H9 (cell line): ENCODE data around the gene MIPOL1. TPM values are rescaled to one million over a fixed set of nuclear protein-coding genes. Genes with fewer than 3 reads are reported as not detected.

Experiments
- DNase-seq: peaks from one replicate; pipeline ENCODE4 v3.0.0-alpha.2; 2017
- H2AFZ ChIP-seq: one replicate; pipeline ENCODE4 v1.6.1; 2013; ENCODE audit warnings: mild to moderate bottlenecking, low read length, control low read depth, moderate library complexity
- H2AK5ac ChIP-seq: 2 replicates; pipeline ENCODE4 v1.6.1; 2013; ENCODE audit warnings: low read length, control low read depth, mixed read lengths; ENCODE audit not compliant: insufficient read length
- H2BK120ac ChIP-seq: one replicate; pipeline ENCODE4 v1.6.1; 2013; ENCODE audit warnings: low read depth, mild to moderate bottlenecking, low read length, control low read depth, inconsistent platforms; ENCODE audit not compliant: poor library complexity, severe bottlenecking
- H2BK12ac ChIP-seq: 2 replicates; pipeline ENCODE4 v1.6.1; 2013; ENCODE audit warnings: low read length, control low read depth, mixed read lengths, low read depth; ENCODE audit not compliant: insufficient read length
- H2BK15ac ChIP-seq: 2 replicates; pipeline ENCODE4 v1.6.1; 2013; ENCODE audit warnings: low read depth, low read length, control low read depth
- H2BK20ac ChIP-seq: one replicate; pipeline ENCODE4 v1.6.1; 2013; ENCODE audit warnings: low read depth, mild to moderate bottlenecking, low read length, control low read depth, inconsistent platforms; ENCODE audit not compliant: poor library complexity, severe bottlenecking
- H2BK5ac ChIP-seq: 2 replicates; pipeline ENCODE4 v1.6.1; 2013; ENCODE audit warnings: low read length, control low read depth, mixed read lengths; ENCODE audit not compliant: insufficient read length
- H3K14ac ChIP-seq: 2 replicates; pipeline ENCODE4 v1.6.1; 2013; ENCODE audit warnings: low read length, control low read depth; ENCODE audit not compliant: insufficient read depth
- H3K18ac ChIP-seq: 2 replicates; pipeline ENCODE4 v1.6.1; 2013; ENCODE audit warnings: low read depth, mild to moderate bottlenecking, mixed read lengths, low read length, control low read depth; ENCODE audit not compliant: insufficient read length
- H3K23ac ChIP-seq: 2 replicates; pipeline ENCODE4 v1.6.1; 2013; ENCODE audit warnings: low read length, control low read depth, mixed read lengths, low read depth; ENCODE audit not compliant: insufficient read length
- H3K23me2 ChIP-seq: 2 replicates; pipeline ENCODE4 v1.6.1; 2013; ENCODE audit warnings: low read depth, mild to moderate bottlenecking, mixed read lengths, low read length, control low read depth; ENCODE audit not compliant: insufficient read length, poor library complexity, severe bottlenecking
- H3K27ac ChIP-seq: 2 replicates; pipeline ENCODE4 v1.5.1; 2013; ENCODE audit warnings: low read length, control low read depth, mixed read lengths, low read depth; ENCODE audit not compliant: insufficient read length
- H3K27me3 ChIP-seq: 2 replicates; pipeline ENCODE4 v1.6.1; 2013; ENCODE audit warnings: low read length, control low read depth, inconsistent platforms; ENCODE audit not compliant: insufficient read depth
- H3K4ac ChIP-seq: 2 replicates; pipeline ENCODE4 v1.6.1; 2013; ENCODE audit warnings: low read depth, mild to moderate bottlenecking, control low read depth, inconsistent platforms, low read length, moderate library complexity
- H3K4me1 ChIP-seq: 2 replicates; pipeline ENCODE4 v1.6.1; 2013; ENCODE audit warnings: low read length, control low read depth, inconsistent platforms; ENCODE audit not compliant: insufficient read depth
- H3K4me2 ChIP-seq: 2 replicates; pipeline ENCODE4 v1.6.1; 2013; ENCODE audit warnings: low read length, control low read depth, mixed read lengths; ENCODE audit not compliant: insufficient read length, insufficient read depth
- H3K56ac ChIP-seq: 2 replicates; pipeline ENCODE4 v1.6.1; 2013; ENCODE audit warnings: low read depth, mild to moderate bottlenecking, mixed read lengths, low read length, control low read depth; ENCODE audit not compliant: insufficient read length
- H3K79me1 ChIP-seq: 2 replicates; pipeline ENCODE4 v1.6.1; 2013; ENCODE audit warnings: low read depth, mild to moderate bottlenecking, moderate library complexity, low read length, control low read depth, inconsistent platforms; ENCODE audit not compliant: insufficient read depth, poor library complexity, severe bottlenecking
- H3K79me2 ChIP-seq: 2 replicates; pipeline ENCODE4 v1.6.1; 2013; ENCODE audit warnings: low read length, control low read depth, inconsistent platforms; ENCODE audit not compliant: insufficient read depth
- H3K9ac ChIP-seq: 2 replicates; pipeline ENCODE4 v1.6.1; 2013; ENCODE audit warnings: low read length, control low read depth, mixed read lengths; ENCODE audit not compliant: insufficient read length; ENCODE audit errors: extremely low read depth
- H3K9me3 ChIP-seq: one replicate; pipeline ENCODE4 v1.6.1; 2013; ENCODE audit warnings: low read depth, low read length, inconsistent platforms; ENCODE audit not compliant: control insufficient read depth
- H3T11ph ChIP-seq: one replicate; pipeline ENCODE4 v1.6.1; 2013; ENCODE audit warnings: mild to moderate bottlenecking, low read length, control low read depth, inconsistent platforms
- H4K20me1 ChIP-seq: one replicate; pipeline ENCODE4 v1.6.1; 2013; ENCODE audit not compliant: control insufficient read depth, insufficient read length, insufficient read depth
- H4K5ac ChIP-seq: 2 replicates; pipeline ENCODE4 v1.6.1; 2013; ENCODE audit warnings: low read depth, mild to moderate bottlenecking, mixed read lengths, low read length, control low read depth; ENCODE audit not compliant: insufficient read length
- H4K8ac ChIP-seq: replicated peaks from 2 replicates; pipeline ENCODE4 v1.6.1; 2013; ENCODE audit warnings: low read length, control low read depth, mixed read lengths, low read depth; ENCODE audit not compliant: insufficient read length
- H4K91ac ChIP-seq: 2 replicates; pipeline ENCODE4 v1.6.1; 2013; ENCODE audit warnings: low read depth, mild to moderate bottlenecking, moderate library complexity, mixed read lengths, low read length, control low read depth; ENCODE audit not compliant: insufficient read length
- H3K27ac Mint-ChIP-seq, 3 experiments: 2 replicates in 2 of 3; 3 replicates in 1 of 3; pipeline ENCODE4 v1.8.0; 2020 to 2021; ENCODE audit warnings: mixed read lengths in 3 of 3, mild to moderate bottlenecking in 1 of 3, moderate library complexity in 1 of 3
- H3K27me3 Mint-ChIP-seq: 2 replicates; pipeline ENCODE4 v1.8.0; 2021; ENCODE audit warnings: low read depth, mild to moderate bottlenecking, moderate library complexity, mixed read lengths
- H3K36me3 Mint-ChIP-seq, 3 experiments: 2 replicates in 2 of 3; 3 replicates in 1 of 3; pipeline ENCODE4 v1.8.0; 2020 to 2021; ENCODE audit warnings: low read depth in 3 of 3, mixed read lengths in 3 of 3; ENCODE audit not compliant: insufficient read depth in 1 of 3
- H3K4me1 Mint-ChIP-seq, 2 experiments: 2 replicates each; pipeline ENCODE4 v1.8.0; 2020; ENCODE audit warnings: mixed read lengths in 2 of 2
- H3K4me3 Mint-ChIP-seq, 2 experiments: 2 replicates in 1 of 2; 3 replicates in 1 of 2; pipeline ENCODE4 v1.8.0; 2020 to 2021; ENCODE audit warnings: mild to moderate bottlenecking in 2 of 2, mixed read lengths in 2 of 2, moderate library complexity in 1 of 2
- H3K9me3 Mint-ChIP-seq, 2 experiments: 2 replicates in 1 of 2; 3 replicates in 1 of 2; pipeline ENCODE4 v1.8.0; 2020; ENCODE audit warnings: mild to moderate bottlenecking in 2 of 2, mixed read lengths in 2 of 2, moderate library complexity in 1 of 2
- WGBS: extraction: QIAGEN DNeasy Blood & Tissue Kit; methylation state at CpG from one replicate; pipeline ENCODE4 v1.1.7; 2013; ENCODE audit warnings: missing lambda C conversion rate, low lambda C conversion rate, mixed read lengths; ENCODE audit not compliant: insufficient read length; ENCODE audit errors: extremely low coverage; 5-methylcytosine and 5-hydroxymethylcytosine counted together
- total RNA-seq: library from RNA; stranded (reverse); gene quantifications from 2 replicates; pipeline ENCODE4 v1.2.1, GENCODE V29; 2021
- TF ChIP-seq, protein P1 (sequence below): fragments of 200-600 bp; sonication (generic); conservative IDR thresholded peaks from 3 replicates; pipeline ENCODE4 v1.8.0; 2021; ENCODE audit warnings: antibody characterized with exemption, mild to moderate bottlenecking

MIPOL1 gene
- total RNA-seq, 1 experiment from 2014 or later: 15.6 TPM

DNA sequence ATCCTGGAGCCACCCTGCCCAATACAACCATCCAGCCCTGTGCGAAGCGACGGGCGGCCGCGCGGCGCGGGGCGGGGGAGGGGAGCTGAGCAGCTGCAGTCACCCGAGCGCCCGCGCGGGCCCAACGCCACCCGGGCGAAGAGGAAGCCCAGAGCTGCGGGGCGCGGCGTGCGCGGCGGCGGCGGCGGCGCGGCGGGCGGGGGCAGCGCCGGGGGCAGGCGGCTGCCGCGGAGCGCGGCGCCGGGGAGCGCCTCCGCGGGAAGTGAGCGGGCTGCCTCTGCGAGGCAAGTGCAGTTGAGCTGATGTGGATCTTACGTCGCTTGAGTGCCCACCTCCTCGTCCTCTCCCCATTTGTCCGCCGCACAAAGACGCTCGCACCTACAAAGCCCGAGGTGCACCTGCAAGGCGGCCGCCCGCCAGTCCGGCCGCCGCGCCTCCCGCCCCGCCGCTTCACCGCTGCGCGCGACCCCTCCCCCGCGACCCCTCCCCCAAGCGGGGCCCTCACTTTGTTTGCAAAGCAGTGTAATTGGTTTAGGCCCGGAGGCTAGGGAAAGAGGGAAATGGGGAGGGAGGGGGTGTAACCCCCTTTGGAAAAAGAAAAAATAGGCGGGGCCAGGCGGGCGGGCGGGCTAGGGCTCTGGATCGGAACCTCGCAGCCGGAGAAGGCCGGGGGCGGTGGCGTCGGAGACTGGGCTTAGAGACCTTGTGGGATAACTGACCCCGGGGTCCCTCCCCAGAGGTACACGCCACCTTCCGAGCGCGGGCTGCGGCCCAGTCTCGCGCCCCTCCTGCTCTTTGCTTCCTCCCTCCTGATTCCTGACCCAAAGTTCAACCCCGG is 397.5 kb downstream of the MIPOL1 start, which contains the start of the genes FOXA1 and TTC6:
FOXA1 (minus strand) TSS at position 279 of the 838 bp plus-strand sequence; CDS start at position 2, 277 bp downstream.
TTC6 (plus strand) TSS at position 659 of the 838 bp plus-strand sequence. CDS start 26,436 bp downstream, outside the sequence.
- no peak within 1 kb of the TSS for H2AK5ac ChIP-seq

More for the DNA sequence above, 397.5 kb downstream of the MIPOL1 start, which contains the start of the genes FOXA1 and TTC6:
- Mint-ChIP-seq H3K27me3 (peaks cover 96% of the 10 kb centered on the region), H3K27ac (no peak within 1 kb of the TSS), H3K9me3 (peaks cover 0 to 2% of the 10 kb centered on the region in 2 experiments; a peak in 2 of 5 replicates), H3K4me1 (peaks cover 36 to 55% of the 10 kb centered on the region in 2 experiments), H3K4me3 (peak within 1 kb of the TSS; percentile 49 to 83), H3K36me3 (no peaks in the 10 kb centered on the region; a peak in 3 of 7 replicates)
- no peak within 1 kb of the TSS for H2BK15ac ChIP-seq
- H2BK5ac ChIP-seq: no peak within 1 kb of the TSS
- peaks cover 11% of the 10 kb centered on the region for H3K23me2 ChIP-seq
- DNase-seq: peak; percentile 81
- no peaks in the 10 kb centered on the region for H3K79me2 ChIP-seq
- peaks cover 3% of the 10 kb centered on the region for H4K20me1 ChIP-seq
- no peak within 1 kb of the TSS for H3T11ph ChIP-seq
- no peak within 1 kb of the TSS for H2BK20ac ChIP-seq
- H4K91ac ChIP-seq: no peak within 1 kb of the TSS
- H4K8ac ChIP-seq: no peak within 1 kb of the TSS
- H3K9ac ChIP-seq: no peak within 1 kb of the TSS
- H2BK12ac ChIP-seq: no peak within 1 kb of the TSS
- no peaks in the 10 kb centered on the region for H3K79me1 ChIP-seq
- H3K27me3 ChIP-seq: peaks cover 84% of the 10 kb centered on the region
- H2AFZ ChIP-seq: no peak within 1 kb of the TSS
- no peak within 1 kb of the TSS for H3K56ac ChIP-seq
- no peak within 1 kb of the TSS for H3K23ac ChIP-seq
- no peak within 1 kb of the TSS for H3K14ac ChIP-seq
- peak within 1 kb of the TSS; percentile 52 for H3K4me2 ChIP-seq
- H3K4ac ChIP-seq: no peak within 1 kb of the TSS
- no peaks in the 10 kb centered on the region for H3K9me3 ChIP-seq
- no CpG with 5 or more reads among the region's 92 CpGs for WGBS
- H3K18ac ChIP-seq: no peak within 1 kb of the TSS
- no peak within 1 kb of the TSS for H2BK120ac ChIP-seq
- H3K4me1 ChIP-seq: no peaks in the 10 kb centered on the region
- no peak within 1 kb of the TSS for H3K27ac ChIP-seq
- no peak within 1 kb of the TSS for H4K5ac ChIP-seq
- TF ChIP-seq, protein P1, sequence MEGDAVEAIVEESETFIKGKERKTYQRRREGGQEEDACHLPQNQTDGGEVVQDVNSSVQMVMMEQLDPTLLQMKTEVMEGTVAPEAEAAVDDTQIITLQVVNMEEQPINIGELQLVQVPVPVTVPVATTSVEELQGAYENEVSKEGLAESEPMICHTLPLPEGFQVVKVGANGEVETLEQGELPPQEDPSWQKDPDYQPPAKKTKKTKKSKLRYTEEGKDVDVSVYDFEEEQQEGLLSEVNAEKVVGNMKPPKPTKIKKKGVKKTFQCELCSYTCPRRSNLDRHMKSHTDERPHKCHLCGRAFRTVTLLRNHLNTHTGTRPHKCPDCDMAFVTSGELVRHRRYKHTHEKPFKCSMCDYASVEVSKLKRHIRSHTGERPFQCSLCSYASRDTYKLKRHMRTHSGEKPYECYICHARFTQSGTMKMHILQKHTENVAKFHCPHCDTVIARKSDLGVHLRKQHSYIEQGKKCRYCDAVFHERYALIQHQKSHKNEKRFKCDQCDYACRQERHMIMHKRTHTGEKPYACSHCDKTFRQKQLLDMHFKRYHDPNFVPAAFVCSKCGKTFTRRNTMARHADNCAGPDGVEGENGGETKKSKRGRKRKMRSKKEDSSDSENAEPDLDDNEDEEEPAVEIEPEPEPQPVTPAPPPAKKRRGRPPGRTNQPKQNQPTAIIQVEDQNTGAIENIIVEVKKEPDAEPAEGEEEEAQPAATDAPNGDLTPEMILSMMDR: no peak
